HG03097 (cell line): Measurements from ENCODE around the gene RBPJ.

ENCODE experiments used
- ATAC-seq: cut with Tn5 transposase; IDR thresholded peaks from one replicate; pipeline ENCODE4 v1.9.1; 2021; ENCODE audit not compliant: unreplicated experiment, low FRiP score

Gene RBPJ

GRCh38 chr4:26320538-26321372 lies at the start of gene RBPJ:
RBPJ (plus strand) TSS chr4:26321014; CDS start chr4:26321029, 15 bp downstream.
- ATAC-seq, result peak; percentile 26

- no peak for ATAC-seq
Observed at GRCh38 chr4:26271703-26272102, 49.1 kb upstream of the RBPJ start.

GRCh38 chr4:26272654-26273615 lies 47.9 kb upstream of the RBPJ start:
- ATAC-seq, result no peak

- ATAC-seq, result no peak
Observed at GRCh38 chr4:26273616-26273980, 47.2 kb upstream of the RBPJ start.

GRCh38 chr4:26275281-26275680 lies 45.5 kb upstream of the RBPJ start:
- no peak for ATAC-seq

GRCh38 chr4:26279446-26279845 lies 41.4 kb upstream of the RBPJ start:
- no peak for ATAC-seq

- ATAC-seq, result no peak
Observed at GRCh38 chr4:26281881-26282280, 38.9 kb upstream of the RBPJ start.

- ATAC-seq, result no peak
Observed at GRCh38 chr4:26284536-26284935, 36.3 kb upstream of the RBPJ start.

- ATAC-seq, result no peak
Observed at GRCh38 chr4:26285272-26285671, 35.5 kb upstream of the RBPJ start.

GRCh38 chr4:26287756-26288155 lies 33.1 kb upstream of the RBPJ start:
- no peak for ATAC-seq

GRCh38 chr4:26288355-26288909 lies 32.4 kb upstream of the RBPJ start:
- peak; percentile 83 for ATAC-seq

- no peak for ATAC-seq
Observed at GRCh38 chr4:26289401-26289800, 31.4 kb upstream of the RBPJ start.

- no peak for ATAC-seq
Observed at GRCh38 chr4:26290321-26290720, 30.5 kb upstream of the RBPJ start.

- ATAC-seq, result no peak
Observed at GRCh38 chr4:26294904-26295303, 25.9 kb upstream of the RBPJ start.

- ATAC-seq, result no peak
Observed at GRCh38 chr4:26296021-26296420, 24.8 kb upstream of the RBPJ start.

GRCh38 chr4:26296514-26296913 lies 24.3 kb upstream of the RBPJ start:
- no peak for ATAC-seq

- ATAC-seq, result no peak
Observed at GRCh38 chr4:26297219-26297618, 23.6 kb upstream of the RBPJ start.

GRCh38 chr4:26298198-26298947 lies 22.4 kb upstream of the RBPJ start:
- ATAC-seq, result no peak

GRCh38 chr4:26299254-26299882 lies 21.4 kb upstream of the RBPJ start:
- ATAC-seq, result no peak
